Suppressor macrophage (primary cell): ENCODE results near the gene FARS2.

Experiments
- DNase-seq, 4 experiments: peaks; one replicate each; pipeline ENCODE4 v3.0.0-alpha.2; 2020 to 2022

Gene FARS2

DNA sequence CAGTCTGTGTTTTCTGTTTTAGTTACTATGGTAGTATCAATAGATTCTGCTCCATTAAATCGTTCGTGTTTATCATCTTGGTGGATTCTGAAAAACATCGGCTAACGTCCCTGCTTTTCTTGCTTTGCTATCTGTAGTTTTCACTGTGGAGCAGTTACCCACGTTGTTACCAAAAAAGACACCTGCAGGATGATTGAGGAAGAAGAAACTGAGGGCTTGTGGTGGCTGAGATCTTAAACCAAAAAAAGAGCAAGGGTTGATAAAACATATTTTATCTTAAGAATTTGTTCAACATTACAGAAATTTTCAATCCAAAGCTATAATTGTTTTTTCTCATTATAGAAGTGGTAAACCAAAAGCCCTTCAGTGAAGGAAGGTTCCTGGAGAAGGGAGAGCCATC lies 166.3 kb downstream of the FARS2 start:
- no peak for DNase-seq

- DNase-seq = no peak
These were observed 172.0 kb downstream of the FARS2 start for GRCh38 chr6:5433324-5433723.

DNA sequence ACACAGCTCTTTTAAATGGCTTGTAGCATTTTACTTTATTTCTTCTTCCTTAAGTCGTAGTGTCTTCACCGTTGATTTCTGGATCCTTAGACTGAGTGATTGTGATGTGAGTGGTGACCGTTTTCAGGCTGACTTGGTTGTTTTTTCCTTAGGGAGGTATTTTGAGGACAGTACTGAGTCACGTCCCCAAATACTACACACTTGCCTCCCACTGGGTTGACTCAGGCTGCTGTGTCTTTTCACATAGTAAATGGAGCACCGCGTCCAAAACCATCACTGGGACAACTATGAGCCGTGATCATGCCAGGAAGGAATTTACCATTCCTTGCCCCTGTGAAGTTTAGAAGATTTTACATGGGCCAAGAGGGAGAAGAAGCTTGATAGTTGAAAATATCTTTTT lies 174.1 kb downstream of the FARS2 start:
- DNase-seq = peak in 1 of 4 experiments; percentile 5

GRCh38 chr6:5438922-5439584 lies 177.7 kb downstream of the FARS2 start:
- DNase-seq = no peak

GRCh38 chr6:5439749-5440148 lies 178.4 kb downstream of the FARS2 start:
- DNase-seq = peak in 2 of 4 experiments; percentile 4

GRCh38 chr6:5442319-5442718 lies 181.0 kb downstream of the FARS2 start:
- no peak for DNase-seq

DNA sequence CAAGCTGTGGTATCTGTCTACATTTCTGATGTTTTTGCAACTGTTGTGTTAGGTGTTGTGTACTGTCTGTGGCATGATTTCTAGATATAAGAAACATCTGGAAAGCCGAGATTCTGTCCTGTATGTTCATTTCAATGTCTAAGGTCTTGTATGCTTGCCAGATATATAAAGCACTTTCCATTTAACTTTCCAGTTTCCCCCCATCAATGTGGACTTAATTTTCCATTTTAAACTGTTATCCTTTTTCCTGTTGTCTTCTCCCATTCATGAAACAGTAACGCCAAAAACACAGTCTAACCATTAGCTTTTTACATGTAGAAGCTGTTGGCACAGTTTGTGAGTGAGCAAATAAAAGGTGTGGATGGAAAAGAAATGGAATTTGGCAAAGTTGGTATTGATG lies 181.6 kb downstream of the FARS2 start:
- DNase-seq = no peak

GRCh38 chr6:5443491-5443890 lies 182.2 kb downstream of the FARS2 start:
- no peak for DNase-seq

DNA sequence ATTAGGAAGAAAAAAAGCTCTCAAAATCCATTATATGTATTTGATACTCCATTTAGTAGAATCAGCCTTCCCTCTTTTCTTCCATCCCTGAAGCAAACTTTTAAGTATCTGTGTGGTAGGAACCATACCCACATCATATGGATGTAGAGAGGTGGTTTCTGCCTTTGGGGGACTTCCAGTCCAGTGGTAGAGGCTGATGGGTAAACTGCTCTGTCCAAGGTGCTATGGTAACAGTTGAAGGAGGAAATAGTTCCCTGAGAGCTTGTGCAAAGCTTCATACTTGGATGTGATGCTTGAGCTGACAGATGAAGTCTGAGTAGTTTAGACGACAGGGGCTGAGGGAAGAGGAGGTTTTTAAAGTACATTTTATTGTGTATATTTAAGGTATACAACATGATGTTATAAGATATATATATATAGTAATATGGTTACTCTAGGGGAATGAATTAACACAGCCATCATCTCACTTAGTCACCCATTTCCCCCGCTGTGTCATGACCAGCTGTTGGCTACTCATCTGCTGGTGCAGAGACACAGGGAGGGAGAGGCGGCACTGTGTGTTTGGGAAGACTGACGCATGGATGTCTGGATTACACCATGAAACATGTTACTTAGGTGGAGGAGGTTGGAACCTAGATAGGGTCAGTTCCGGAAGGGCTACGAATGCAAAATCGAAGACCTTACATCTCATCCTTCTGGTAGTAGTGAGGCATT lies 185.2 kb downstream of the FARS2 start:
- DNase-seq = no peak

DNA sequence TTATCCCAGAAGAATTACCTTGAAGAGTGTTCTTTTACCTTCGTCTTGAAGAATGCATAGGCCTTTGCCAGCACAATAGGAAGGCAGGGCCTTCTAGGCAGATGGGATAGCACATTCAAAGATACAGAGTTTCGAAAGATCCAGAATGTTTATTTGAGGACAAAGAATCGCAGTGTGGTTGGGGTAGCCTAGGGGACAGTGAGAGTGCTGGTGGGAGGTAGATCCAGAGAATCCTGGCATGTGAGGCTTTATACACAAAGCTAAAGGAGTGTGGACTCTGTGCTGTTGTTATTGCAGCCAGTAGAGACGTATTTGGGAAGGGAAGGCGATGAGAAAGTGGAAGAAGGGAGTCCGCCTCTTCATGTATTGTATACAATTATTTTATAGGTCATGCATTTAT lies 186.6 kb downstream of the FARS2 start:
- DNase-seq = no peak

- DNase-seq = no peak
These were observed 188.8 kb downstream of the FARS2 start for GRCh38 chr6:5450073-5450472.

DNA sequence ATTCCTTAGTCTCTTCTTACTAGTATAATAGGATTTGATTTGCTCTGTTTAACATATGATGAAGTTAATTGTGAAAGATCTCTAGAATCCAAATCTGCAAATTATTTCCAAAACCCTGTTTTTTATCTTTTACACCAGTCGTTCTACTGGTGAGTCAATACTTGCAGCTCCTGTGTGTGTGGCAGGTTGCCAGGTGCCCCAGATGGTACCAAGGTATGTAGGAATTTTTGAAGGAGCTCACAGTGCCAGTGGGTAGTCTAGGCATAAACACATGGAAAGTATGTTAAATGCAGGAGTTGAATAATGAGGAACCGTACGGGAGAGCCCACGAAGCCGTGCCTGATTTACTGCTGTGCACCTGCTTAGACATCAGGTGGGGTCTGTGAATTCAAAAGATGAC lies 192.2 kb downstream of the FARS2 start:
- no peak for DNase-seq

DNA sequence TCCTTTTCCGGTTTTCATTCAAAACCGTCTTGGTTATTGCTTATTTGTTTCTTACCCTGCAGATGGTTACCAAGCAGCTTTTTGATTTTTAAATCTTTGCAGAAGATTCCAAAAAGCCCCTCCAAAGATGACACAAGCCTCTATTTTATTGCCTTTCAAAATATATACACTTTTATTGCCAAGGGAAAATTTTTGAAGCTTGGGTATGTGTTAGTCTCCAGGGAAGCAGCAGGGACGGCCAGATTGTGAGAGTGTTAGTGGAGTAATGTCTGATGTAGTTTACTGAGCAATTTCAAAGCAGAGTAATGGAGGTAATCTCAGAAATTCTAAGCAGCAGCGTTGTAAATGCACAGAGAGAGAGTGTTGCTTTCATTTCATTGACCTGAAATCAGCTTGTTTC lies 193.8 kb downstream of the FARS2 start:
- DNase-seq = no peak

GRCh38 chr6:5457041-5457440 lies 195.7 kb downstream of the FARS2 start:
- DNase-seq = no peak

DNA sequence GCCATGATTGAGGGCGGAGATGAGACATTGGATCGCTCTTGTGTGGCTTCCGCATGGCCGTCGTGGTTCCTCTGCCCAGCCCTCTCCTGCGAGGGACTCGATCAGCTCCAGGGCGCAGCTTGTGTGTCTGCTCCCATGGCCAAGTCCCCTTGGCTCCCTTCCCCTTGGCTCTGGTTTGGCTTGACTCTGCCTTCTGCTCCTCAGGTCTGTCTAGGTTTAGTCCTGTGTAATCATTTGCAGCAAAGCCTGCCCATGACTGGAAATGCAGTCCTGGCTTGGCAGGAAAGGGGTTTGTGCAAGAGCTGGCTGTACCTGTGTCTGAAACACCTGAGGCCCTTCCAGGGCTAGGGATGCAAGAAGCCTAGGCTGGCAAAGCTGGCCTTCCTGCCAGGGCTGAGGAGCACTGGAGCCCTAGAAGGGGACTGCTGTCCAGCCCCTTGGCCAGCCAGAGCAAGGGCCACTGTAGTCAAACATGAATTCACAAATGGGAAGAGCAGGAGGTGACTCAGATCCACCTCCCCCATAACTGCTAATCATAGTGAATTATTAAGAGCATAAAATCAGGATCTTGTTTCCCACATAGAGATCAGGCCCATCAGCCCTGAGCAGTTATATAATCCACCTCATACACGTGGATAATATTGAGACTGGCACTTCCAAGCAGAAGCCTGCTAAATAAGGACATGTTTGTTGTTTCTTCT lies 196.8 kb downstream of the FARS2 start:
- DNase-seq = no peak

DNA sequence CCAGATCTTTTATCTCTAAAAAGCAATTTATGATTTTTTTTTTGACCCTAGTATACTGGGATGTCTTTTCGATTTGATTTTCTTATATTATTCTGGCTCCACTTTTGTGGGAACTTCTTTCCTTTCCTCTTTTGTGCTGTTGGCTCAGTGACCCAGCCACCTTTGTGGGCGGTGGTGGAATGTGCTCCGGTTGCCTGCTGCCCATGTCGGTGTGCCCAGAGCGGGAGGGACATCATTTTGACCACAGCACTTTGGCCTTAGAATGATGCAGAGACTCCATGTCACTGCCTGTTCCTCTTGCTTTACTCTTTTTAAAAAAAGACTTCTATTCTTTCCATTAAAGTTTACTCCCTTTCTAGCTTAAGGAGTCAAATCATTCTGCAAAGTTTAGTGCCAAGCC lies 198.0 kb downstream of the FARS2 start:
- no peak for DNase-seq

GRCh38 chr6:5461365-5461764 lies 200.1 kb downstream of the FARS2 start:
- DNase-seq = no peak

DNA sequence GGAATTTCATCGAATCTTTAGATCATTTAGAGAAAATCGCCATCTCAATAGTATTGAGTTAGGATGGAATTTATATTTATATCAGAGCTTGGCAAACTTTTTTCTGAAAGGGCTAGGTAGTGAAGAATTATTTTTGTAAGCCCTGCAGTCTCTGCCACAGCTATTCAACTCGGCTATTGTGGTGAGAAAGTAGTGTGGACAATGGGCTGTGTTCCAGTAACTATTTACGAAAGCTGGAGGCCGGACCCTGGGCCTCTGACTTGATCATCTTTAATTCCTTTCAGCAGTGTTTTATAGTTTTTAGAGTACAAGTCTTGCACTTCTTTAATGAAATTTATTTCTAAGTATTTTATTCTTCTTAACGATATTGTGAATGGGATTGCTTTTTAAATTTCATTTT lies 201.5 kb downstream of the FARS2 start:
- DNase-seq = no peak

GRCh38 chr6:5463690-5464089 lies 202.4 kb downstream of the FARS2 start:
- DNase-seq = no peak

DNA sequence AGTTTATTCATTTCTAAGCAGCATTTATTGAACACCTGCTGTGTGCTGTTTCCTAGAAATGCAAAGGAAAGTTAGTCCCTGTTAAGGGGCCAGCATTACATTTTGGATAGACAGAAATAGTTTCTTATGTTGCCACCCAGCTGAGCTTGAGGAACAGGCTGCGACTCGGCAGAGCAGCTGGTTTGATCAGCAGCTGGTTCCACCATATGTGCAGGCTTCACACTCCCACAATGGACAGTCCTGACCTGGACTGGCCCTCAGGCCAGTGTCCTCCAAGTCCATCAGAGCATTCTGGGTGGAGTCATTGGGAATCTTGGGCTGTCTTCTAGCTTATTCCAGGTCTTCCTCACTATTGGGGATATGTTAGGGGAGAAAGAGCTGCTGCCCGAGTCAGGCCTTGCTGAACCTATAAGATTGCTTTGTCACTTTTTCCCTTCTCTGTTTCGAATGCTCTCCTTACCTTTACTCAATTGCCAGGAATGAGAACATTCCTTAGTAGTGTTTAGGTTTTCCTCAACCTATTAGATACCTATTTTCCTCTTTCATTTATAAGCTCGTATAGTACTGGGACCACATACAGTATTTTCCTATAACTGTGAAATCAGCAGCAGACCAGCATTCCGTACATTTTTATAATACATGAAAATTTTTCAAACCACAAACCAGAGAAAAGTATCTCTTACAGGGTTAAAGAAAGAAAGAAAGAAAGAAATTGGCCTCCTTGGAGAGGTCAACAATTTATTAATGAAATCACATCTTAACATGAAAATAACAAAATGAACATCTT lies 203.0 kb downstream of the FARS2 start:
- DNase-seq = no peak

- no peak for DNase-seq
These were observed 205.2 kb downstream of the FARS2 start for GRCh38 chr6:5466281-5467136.

GRCh38 chr6:5468586-5468985 lies 207.3 kb downstream of the FARS2 start:
- DNase-seq = no peak
